H1 (cell line): Measurements from ENCODE around the gene ST3GAL3. TPM values are rescaled to one million over a fixed set of nuclear protein-coding genes. Genes with fewer than 3 reads are reported as not detected.
A peak's percentile ranks its signal among the peaks of the same experiment; 100 is the strongest.

Experiments used
- KDM5A ChIP-seq: fragments of 200-600 bp; IDR thresholded peaks from 2 replicates; pipeline ENCODE4 v1.7.1; 2012; ENCODE audit warnings: mild to moderate bottlenecking, low read length, inconsistent platforms, mixed read lengths
- RAD21 ChIP-seq, 2 experiments: IDR thresholded peaks in 1 of 2; conservative IDR thresholded peaks in 1 of 2; 2 replicates each; pipeline ENCODE4 v1.6.1; 2011; ENCODE audit warnings: low read depth in 2 of 2, low read length in 2 of 2, improper control_type of control experiment in 1 of 2, inconsistent platforms in 1 of 2, mild to moderate bottlenecking in 1 of 2, moderate library complexity in 1 of 2
- polyA plus RNA-seq, 7 experiments: library from polyadenylated mRNA; depleted of rRNA in 3 of 7; stranded (reverse) in 5 of 7; unstranded in 2 of 7; fragments of >200 nt in 5 of 7; fragments of 200-250 nt in 2 of 7; gene quantifications; 1 replicate in 5 of 7; 2 replicates in 1 of 7; 4 replicates in 1 of 7; pipeline versions ENCODE4 v1.2.1 to v1.2.3, GENCODE V29; 2011 to 2013; ENCODE audit warnings: missing spikeins in 2 of 7, mixed read lengths in 2 of 7
- total RNA-seq: library from RNA; stranded (reverse); fragmentation: NEBNext Ultra II Directional; extraction: Animal tissue kit (Norgen Biotek cat#: 25700); gene quantifications from 2 replicates; pipeline ENCODE4 v1.2.1, GENCODE V29; 2021

ST3GAL3 gene
- total and polyA plus RNA-seq, 2 of the 8 experiments (the other 6 are each of a cell fraction or from before 2014, with no cell fraction given), result 6.8 to 7.0 TPM

GRCh38 chr1:43843684-43844083 lies 136.3 kb downstream of the ST3GAL3 start (continued):
- TF ChIP-seq RAD21 (IDR thresholded peaks at IDR 0.05 in 1 of 2, conservative IDR thresholded peaks at IDR 0.05 in 1 of 2; ENCODE audit: low read depth in 2 of 2, low read length in 2 of 2), result peak; percentile 29 to 36; a peak in 3 of 4 replicates
- TF ChIP-seq KDM5A, result no peak
